CD14-positive monocyte (primary cell): Measurements from ENCODE around the gene SEMA4D. TPM values are rescaled to one million over a fixed set of nuclear protein-coding genes. Genes with fewer than 3 reads are reported as not detected.
A peak's percentile ranks its signal among the peaks of the same experiment; 100 is the strongest.

Experiments
- DNase-seq, 3 donors: peaks; one replicate each; pipeline ENCODE4 v3.0.0-alpha.2; 2011 to 2022
- H2AFZ ChIP-seq: 2 replicates; pipeline ENCODE4 v1.6.0; 2012; ENCODE audit warnings: mild to moderate bottlenecking, low read depth, low read length, inconsistent platforms; ENCODE audit not compliant: insufficient read depth, poor library complexity, severe bottlenecking
- H3K27ac ChIP-seq, 2 donors: 1 replicate in 1 of 2; 2 replicates in 1 of 2; pipeline ENCODE4 v1.5.1; 2012 to 2013; ENCODE audit warnings: low read length in 2 of 2, control low read depth in 1 of 2, inconsistent platforms in 1 of 2, low read depth in 1 of 2, mild to moderate bottlenecking in 1 of 2
- H3K27me3 ChIP-seq, 2 donors: one replicate each; pipeline versions ENCODE4 v1.6.0 to v1.6.1; 2011 to 2013; ENCODE audit warnings: low read length in 2 of 2; ENCODE audit not compliant: control insufficient read depth in 2 of 2, insufficient read depth in 2 of 2
- H3K36me3 ChIP-seq, 2 donors: replicated peaks in 1 of 2; 1 replicate in 1 of 2; 2 replicates in 1 of 2; pipeline versions ENCODE4 v1.5.1 to v1.6.1; 2012 to 2013; ENCODE audit warnings: low read length in 2 of 2, control low read depth in 1 of 2, inconsistent platforms in 1 of 2, mild to moderate bottlenecking in 1 of 2; ENCODE audit not compliant: insufficient read depth in 2 of 2, control insufficient read depth in 1 of 2
- H3K4me1 ChIP-seq, 2 donors: 1 replicate in 1 of 2; 2 replicates in 1 of 2; pipeline versions ENCODE4 v1.5.1 to v1.6.1; 2012 to 2013; ENCODE audit warnings: low read length in 2 of 2, control low read depth in 1 of 2, inconsistent platforms in 1 of 2, mild to moderate bottlenecking in 1 of 2, moderate library complexity in 1 of 2; ENCODE audit not compliant: insufficient read depth in 2 of 2, control insufficient read depth in 1 of 2
- H3K4me2 ChIP-seq: replicated peaks from 2 replicates; pipeline ENCODE3; 2012; ENCODE audit warnings: low read length, moderate library complexity, mild to moderate bottlenecking; ENCODE audit not compliant: poor library complexity, severe bottlenecking; ENCODE audit errors: extremely low read depth
- H3K4me3 ChIP-seq, 3 experiments: fragments of 200-600 bp in 1 of 3; sonication (generic) in 1 of 3; replicated peaks in 1 of 3; 1 replicate in 2 of 3; 2 replicates in 1 of 3; pipeline ENCODE4 v1.5.1; 2011 to 2013; ENCODE audit warnings: low read length in 3 of 3, mild to moderate bottlenecking in 3 of 3, control low read depth in 2 of 3, low read depth in 2 of 3, inconsistent platforms in 1 of 3, moderate library complexity in 1 of 3
- H3K79me2 ChIP-seq: 2 replicates; pipeline ENCODE4 v1.6.0; 2012; ENCODE audit warnings: mild to moderate bottlenecking, control low read depth, inconsistent platforms, low read length, moderate library complexity; ENCODE audit not compliant: insufficient read depth
- H3K9ac ChIP-seq: 2 replicates; pipeline ENCODE4 v1.6.0; 2017; ENCODE audit warnings: low read length, mild to moderate bottlenecking; ENCODE audit not compliant: insufficient read depth, poor library complexity, severe bottlenecking
- H3K9me3 ChIP-seq, 2 donors: replicated peaks in 1 of 2; 1 replicate in 1 of 2; 2 replicates in 1 of 2; pipeline versions ENCODE4 v1.5.1 to v1.6.1; 2012 to 2013; ENCODE audit warnings: low read length in 2 of 2, control low read depth in 1 of 2; ENCODE audit not compliant: control insufficient read depth in 1 of 2, insufficient read depth in 1 of 2
- H4K20me1 ChIP-seq: 2 replicates; pipeline ENCODE4 v1.6.0; 2012; ENCODE audit warnings: mild to moderate bottlenecking, low read length, control low read depth, moderate library complexity; ENCODE audit not compliant: insufficient read depth
- H3K27ac Mint-ChIP-seq, 7 donors: one replicate each; pipeline ENCODE4 v1.8.0; 2020; ENCODE audit warnings: mild to moderate bottlenecking in 7 of 7, mixed read lengths in 7 of 7, moderate library complexity in 6 of 7, inconsistent platforms in 2 of 7
- H3K27me3 Mint-ChIP-seq, 3 donors: one replicate each; pipeline ENCODE4 v1.8.0; 2021 to 2022; ENCODE audit warnings: low read depth in 3 of 3, mild to moderate bottlenecking in 3 of 3, mixed read lengths in 3 of 3, moderate library complexity in 3 of 3, inconsistent platforms in 1 of 3
- H3K36me3 Mint-ChIP-seq, 2 donors: one replicate each; pipeline ENCODE4 v1.8.0; 2020; ENCODE audit warnings: mixed read lengths in 2 of 2, inconsistent platforms in 1 of 2, mild to moderate bottlenecking in 1 of 2
- H3K4me1 Mint-ChIP-seq: one replicate; pipeline ENCODE4 v1.8.0; 2020; ENCODE audit warnings: mild to moderate bottlenecking, mixed read lengths
- H3K4me3 Mint-ChIP-seq, 2 donors: one replicate each; pipeline ENCODE4 v1.8.0; 2020; ENCODE audit warnings: mild to moderate bottlenecking in 2 of 2, mixed read lengths in 2 of 2, moderate library complexity in 1 of 2
- H3K9me3 Mint-ChIP-seq, 7 donors: one replicate each; pipeline ENCODE4 v1.8.0; 2020 to 2022; ENCODE audit warnings: mixed read lengths in 7 of 7, mild to moderate bottlenecking in 6 of 7, moderate library complexity in 6 of 7, inconsistent platforms in 2 of 7
- CTCF ChIP-seq: fragments of 200-600 bp; IDR thresholded peaks from one replicate; pipeline ENCODE4 v1.8.0; 2022; ENCODE audit warnings: antibody characterized with exemption, mild to moderate bottlenecking
- WGBS: methylation state at CpG from one replicate; pipeline ENCODE4 v1.1.5; 2013; ENCODE audit warnings: missing lambda C conversion rate; ENCODE audit not compliant: insufficient coverage; 5-methylcytosine and 5-hydroxymethylcytosine counted together
- intact Hi-C, 2 donors: fragments of 100-400 bp; cut with micrococcal nuclease; formaldehyde crosslinking; loops; one replicate each; pipeline versions ENCODE4 v1.15.0 to v1.15.1; 2023
- polyA plus RNA-seq, 3 donors: library from polyadenylated mRNA; depleted of rRNA in 1 of 3; unstranded in 2 of 3; stranded (reverse) in 1 of 3; fragments of 300-500 nt in 2 of 3; fragments of >200 nt in 1 of 3; fragmentation: Illumina TruSeq in 2 of 3; gene quantifications; 1 replicate in 2 of 3; 2 replicates in 1 of 3; pipeline ENCODE4 v1.2.3, GENCODE V29; 2012 to 2021

Gene SEMA4D
- polyA plus RNA-seq, 3 donors, result 28.2 to 117 (median 28.6) TPM

GRCh38 chr9:89449261-89449671 lies 48.6 kb downstream of the SEMA4D start:
- peaks cover 0 to 2% (median 0%) of the 10 kb centered on the region in 7 donors for H3K9me3 Mint-ChIP-seq
- H3K4me1 Mint-ChIP-seq, result peaks cover 39% of the 10 kb centered on the region
- H3K27me3 Mint-ChIP-seq, result peaks cover 0 to 4% (median 2%) of the 10 kb centered on the region in 3 donors
- Histone ChIP-seq H3K4me2 (no peak overlapping the region), H3K9ac (no peak overlapping the region), H3K9me3 (no peaks in the 10 kb centered on the region), H3K27me3 (no peaks in the 10 kb centered on the region), H3K79me2 (peaks cover 91% of the 10 kb centered on the region), H4K20me1 (peaks cover 99% of the 10 kb centered on the region), H3K4me3 (no peak overlapping the region), H3K36me3 (peaks cover 42 to 80% of the 10 kb centered on the region in 2 donors), H2AFZ (no peak overlapping the region), H3K4me1 (peaks cover under 1 to 1% of the 10 kb centered on the region in 2 donors), H3K27ac (no peak overlapping the region)
- H3K36me3 Mint-ChIP-seq, result peaks cover 73 to 88% of the 10 kb centered on the region in 2 donors
- no peak for DNase-seq
- intact Hi-C loops, result no loop called here
- no peak overlapping the region for H3K4me3 Mint-ChIP-seq
- H3K27ac Mint-ChIP-seq, result peak overlapping the region in 2 of 7 donors; percentile 68 to 71
- no peak for TF ChIP-seq CTCF
- 81% methylated on average over 15 of the region's 17 CpGs for WGBS

- peaks cover 73 to 88% of the 10 kb centered on the region in 2 donors for H3K36me3 Mint-ChIP-seq
These were observed 49.1 kb downstream of the SEMA4D start for GRCh38 chr9:89448821-89449220.

More at GRCh38 chr9:89448821-89449220, 49.1 kb downstream of the SEMA4D start:
- H3K27ac Mint-ChIP-seq, result peak overlapping the region in 1 of 7 donors; percentile 68
- Histone ChIP-seq H3K27me3 (no peaks in the 10 kb centered on the region), H3K27ac (no peak overlapping the region), H3K79me2 (peaks cover 91% of the 10 kb centered on the region), H3K9ac (no peak overlapping the region), H3K9me3 (no peaks in the 10 kb centered on the region), H2AFZ (no peak overlapping the region), H3K4me3 (no peak overlapping the region), H3K36me3 (peaks cover 41 to 80% of the 10 kb centered on the region in 2 donors), H4K20me1 (peaks cover 99% of the 10 kb centered on the region), H3K4me1 (peaks cover 5 to 6% of the 10 kb centered on the region in 2 donors), H3K4me2 (no peak overlapping the region)
- H3K27me3 Mint-ChIP-seq, result peaks cover 0 to 4% (median 2%) of the 10 kb centered on the region in 3 donors
- DNase-seq, result no peak
- H3K9me3 Mint-ChIP-seq, result peaks cover 0 to 2% (median 0%) of the 10 kb centered on the region in 7 donors
- no peak for TF ChIP-seq CTCF
- intact Hi-C loops, result no loop called here
- peaks cover 42% of the 10 kb centered on the region for H3K4me1 Mint-ChIP-seq
- WGBS, result 84% methylated on average over 7 of the region's 8 CpGs
- H3K4me3 Mint-ChIP-seq, result no peak overlapping the region
